Ovary (tissue), 3 donors: ENCODE results near the gene TMEM212.

Experiments
- EP300 ChIP-seq: sonication (generic); formaldehyde crosslinking; IDR thresholded peaks from one replicate; pipeline ENCODE4 v1.6.1; 2017; ENCODE audit warnings: antibody characterized with exemption
- TF ChIP-seq, protein P1 (sequence below), 3 donors: fragments of 450-650 bp in 2 of 3; fragments of 200-600 bp in 1 of 3; IDR thresholded peaks; one replicate each; pipeline versions ENCODE4 v1.5.1 to v1.8.0; 2016 to 2022; ENCODE audit warnings: antibody characterized with exemption in 3 of 3, mild to moderate bottlenecking in 1 of 3
- donor health status: DM: no; HTN: no; CAD: no.

DNA sequence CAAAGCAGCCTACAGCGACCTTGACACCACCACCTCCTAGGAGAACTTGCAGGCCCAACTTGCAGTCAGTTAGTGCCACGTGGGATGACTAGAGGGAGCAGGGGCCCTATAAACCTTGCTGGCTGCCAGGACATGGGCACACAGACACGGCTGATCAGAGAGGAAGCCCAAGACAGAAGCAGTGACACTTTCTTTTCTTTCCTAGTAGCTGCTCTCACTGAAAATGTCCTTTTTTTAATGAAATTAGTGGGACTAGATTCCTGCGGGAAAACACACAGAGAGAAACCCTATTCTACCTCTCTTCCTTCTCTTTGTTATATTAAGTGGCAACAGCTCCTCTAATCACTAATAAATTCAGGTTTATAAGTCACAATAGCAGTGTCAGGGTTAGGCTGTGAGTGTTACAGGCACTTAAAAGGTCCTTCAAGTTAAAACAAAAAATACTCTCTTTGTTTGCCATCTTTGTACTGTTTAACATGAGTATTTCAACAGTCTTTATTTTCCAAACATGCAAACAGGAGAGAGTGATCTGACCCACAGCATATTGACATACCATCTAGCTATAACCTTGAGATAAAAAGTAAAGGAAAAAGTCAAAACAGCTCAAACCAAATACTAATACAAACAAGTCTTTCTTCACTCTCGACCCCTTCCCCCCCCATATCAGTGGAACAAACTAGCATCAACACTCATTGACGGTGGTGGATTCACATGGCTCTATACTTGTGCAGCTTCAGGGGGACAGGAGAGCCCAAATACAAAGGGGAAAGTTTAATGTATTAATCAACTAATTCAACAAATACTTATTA lies 2.1 kb upstream of the TMEM212 start:
- TF ChIP-seq, protein P1, sequence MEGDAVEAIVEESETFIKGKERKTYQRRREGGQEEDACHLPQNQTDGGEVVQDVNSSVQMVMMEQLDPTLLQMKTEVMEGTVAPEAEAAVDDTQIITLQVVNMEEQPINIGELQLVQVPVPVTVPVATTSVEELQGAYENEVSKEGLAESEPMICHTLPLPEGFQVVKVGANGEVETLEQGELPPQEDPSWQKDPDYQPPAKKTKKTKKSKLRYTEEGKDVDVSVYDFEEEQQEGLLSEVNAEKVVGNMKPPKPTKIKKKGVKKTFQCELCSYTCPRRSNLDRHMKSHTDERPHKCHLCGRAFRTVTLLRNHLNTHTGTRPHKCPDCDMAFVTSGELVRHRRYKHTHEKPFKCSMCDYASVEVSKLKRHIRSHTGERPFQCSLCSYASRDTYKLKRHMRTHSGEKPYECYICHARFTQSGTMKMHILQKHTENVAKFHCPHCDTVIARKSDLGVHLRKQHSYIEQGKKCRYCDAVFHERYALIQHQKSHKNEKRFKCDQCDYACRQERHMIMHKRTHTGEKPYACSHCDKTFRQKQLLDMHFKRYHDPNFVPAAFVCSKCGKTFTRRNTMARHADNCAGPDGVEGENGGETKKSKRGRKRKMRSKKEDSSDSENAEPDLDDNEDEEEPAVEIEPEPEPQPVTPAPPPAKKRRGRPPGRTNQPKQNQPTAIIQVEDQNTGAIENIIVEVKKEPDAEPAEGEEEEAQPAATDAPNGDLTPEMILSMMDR (IDR thresholded peaks at IDR 0.05), result no peak
- TF ChIP-seq EP300, result no peak
